HEK293 (cell line): Measurements from ENCODE around the gene NUDT8.

Experiments used
- CTCF ChIA-PET: fragments of 350-600 bp; formaldehyde crosslinking; extraction: SDS; loops from one replicate; lab custom pipeline; 2021; ENCODE audit warnings: antibody characterized with exemption; lab: Yijun Ruan, JAX
- POLR2A ChIA-PET: fragments of 300-600 bp; formaldehyde crosslinking; extraction: SDS; loops from one replicate; lab custom pipeline; 2020; ENCODE audit warnings: antibody characterized with exemption, inconsistent platforms; lab: Yijun Ruan, JAX
- H3K27ac ChIP-seq: fragments of 200-500 bp; sonication (Bioruptor generic); 2 replicates; pipeline ENCODE4 v1.5.1; 2014; ENCODE audit warnings: low read depth, low read length, control low read depth, inconsistent platforms; ENCODE audit errors: extremely low read depth
- H3K36me3 ChIP-seq, 2 experiments: fragments of 200-500 bp in 1 of 2; sonication (Bioruptor generic) in 1 of 2; 1 replicate in 1 of 2; 2 replicates in 1 of 2; pipeline ENCODE4 v1.5.1; 2014 to 2017; ENCODE audit warnings: inconsistent platforms in 2 of 2, low read length in 2 of 2; ENCODE audit not compliant: control insufficient read depth in 2 of 2, insufficient read depth in 1 of 2
- H3K4me1 ChIP-seq: fragments of 200-500 bp; sonication (Bioruptor generic); 2 replicates; pipeline ENCODE4 v1.5.1; 2014; ENCODE audit warnings: mild to moderate bottlenecking, low read length, inconsistent platforms; ENCODE audit not compliant: control insufficient read depth, insufficient read depth
- H3K4me3 ChIP-seq: 2 replicates; pipeline ENCODE4 v1.5.1; 2011; ENCODE audit warnings: low read depth, mild to moderate bottlenecking, control low read depth, low read length, moderate library complexity
- H3K9me3 ChIP-seq: fragments of 200-500 bp; sonication (Bioruptor generic); 2 replicates; pipeline ENCODE4 v1.5.1; 2014; ENCODE audit warnings: low read depth, low read length, inconsistent platforms; ENCODE audit not compliant: control insufficient read depth, insufficient read depth
- GFI1B ChIP-seq: fragments of 450-650 bp; formaldehyde crosslinking; IDR thresholded peaks from 2 replicates; pipeline ENCODE4 v1.5.1; 2016; ENCODE audit warnings: missing biosample characterization, missing genetic modification characterization
- OVOL3 ChIP-seq: fragments of 450-650 bp; formaldehyde crosslinking; IDR thresholded peaks from 2 replicates; pipeline ENCODE4 v1.5.1; 2016; ENCODE audit warnings: missing biosample characterization, missing genetic modification characterization
- PRDM2 ChIP-seq: fragments of 450-650 bp; formaldehyde crosslinking; IDR thresholded peaks from 2 replicates; pipeline ENCODE4 v1.5.1; 2016; ENCODE audit warnings: missing biosample characterization, missing genetic modification characterization, borderline replicate concordance
- SP3 ChIP-seq: fragments of 450-650 bp; formaldehyde crosslinking; IDR thresholded peaks from 2 replicates; pipeline ENCODE4 v1.5.1; 2016; ENCODE audit warnings: missing biosample characterization, missing genetic modification characterization
- ZFP37 ChIP-seq: fragments of 450-650 bp; formaldehyde crosslinking; IDR thresholded peaks from 2 replicates; pipeline ENCODE4 v1.5.1; 2016; ENCODE audit warnings: missing biosample characterization, missing genetic modification characterization
- ZNF366 ChIP-seq: fragments of 450-650 bp; formaldehyde crosslinking; conservative IDR thresholded peaks from 2 replicates; pipeline ENCODE4 v1.5.1; 2016; ENCODE audit warnings: missing biosample characterization, missing genetic modification characterization
- ZNF488 ChIP-seq: fragments of 450-650 bp; formaldehyde crosslinking; IDR thresholded peaks from 2 replicates; pipeline ENCODE4 v1.5.1; 2016; ENCODE audit warnings: missing biosample characterization, missing genetic modification characterization
- ZNF521 ChIP-seq: fragments of 450-650 bp; formaldehyde crosslinking; IDR thresholded peaks from 2 replicates; pipeline ENCODE4 v1.5.1; 2017; ENCODE audit warnings: missing biosample characterization, mild to moderate bottlenecking, missing genetic modification characterization
- ZNF529 ChIP-seq: fragments of 450-650 bp; formaldehyde crosslinking; IDR thresholded peaks from 2 replicates; pipeline ENCODE4 v1.5.1; 2017; ENCODE audit warnings: missing genetic modification characterization, missing biosample characterization; ENCODE audit not compliant: insufficient replicate concordance
- ZNF548 ChIP-seq: fragments of 450-650 bp; formaldehyde crosslinking; IDR thresholded peaks from 2 replicates; pipeline ENCODE4 v1.5.1; 2016; ENCODE audit warnings: missing biosample characterization, missing genetic modification characterization
- ZNF560 ChIP-seq: fragments of 450-650 bp; formaldehyde crosslinking; IDR thresholded peaks from 2 replicates; pipeline ENCODE4 v1.5.1; 2017; ENCODE audit warnings: missing biosample characterization, missing genetic modification characterization, borderline replicate concordance
- ZNF600 ChIP-seq: fragments of 450-650 bp; formaldehyde crosslinking; IDR thresholded peaks from 2 replicates; pipeline ENCODE4 v1.5.1; 2016; ENCODE audit warnings: missing biosample characterization, missing genetic modification characterization
- ZNF629 ChIP-seq: fragments of 450-650 bp; formaldehyde crosslinking; IDR thresholded peaks from 2 replicates; pipeline ENCODE4 v1.5.1; 2017; ENCODE audit warnings: missing biosample characterization, missing genetic modification characterization
- ZSCAN23 ChIP-seq: fragments of 450-650 bp; formaldehyde crosslinking; IDR thresholded peaks from 2 replicates; pipeline ENCODE4 v1.5.1; 2016; ENCODE audit warnings: missing biosample characterization, missing genetic modification characterization
- ZSCAN4 ChIP-seq: fragments of 450-650 bp; formaldehyde crosslinking; IDR thresholded peaks from 2 replicates; pipeline ENCODE4 v1.5.1; 2017; ENCODE audit warnings: missing biosample characterization, missing genetic modification characterization
- TF ChIP-seq, protein P1 (sequence below): fragments of 450-650 bp; formaldehyde crosslinking; IDR thresholded peaks from 2 replicates; pipeline ENCODE4 v1.5.1; 2017; ENCODE audit warnings: missing biosample characterization, missing genetic modification characterization
- TF ChIP-seq, protein P2 (sequence below): fragments of 450-650 bp; IDR thresholded peaks from 2 replicates; pipeline ENCODE4 v1.5.1; 2018; ENCODE audit warnings: missing biosample characterization, mild to moderate bottlenecking, missing genetic modification characterization
- TF ChIP-seq, protein P3 (sequence below): fragments of 450-650 bp; formaldehyde crosslinking; IDR thresholded peaks from 2 replicates; pipeline ENCODE4; 2016; ENCODE audit warnings: missing biosample characterization, missing genetic modification characterization
- TF ChIP-seq, protein P4 (sequence below): fragments of 450-650 bp; formaldehyde crosslinking; IDR thresholded peaks from 2 replicates; pipeline ENCODE4 v1.5.1; 2016; ENCODE audit warnings: missing biosample characterization, missing genetic modification characterization

The NUDT8 gene

DNA sequence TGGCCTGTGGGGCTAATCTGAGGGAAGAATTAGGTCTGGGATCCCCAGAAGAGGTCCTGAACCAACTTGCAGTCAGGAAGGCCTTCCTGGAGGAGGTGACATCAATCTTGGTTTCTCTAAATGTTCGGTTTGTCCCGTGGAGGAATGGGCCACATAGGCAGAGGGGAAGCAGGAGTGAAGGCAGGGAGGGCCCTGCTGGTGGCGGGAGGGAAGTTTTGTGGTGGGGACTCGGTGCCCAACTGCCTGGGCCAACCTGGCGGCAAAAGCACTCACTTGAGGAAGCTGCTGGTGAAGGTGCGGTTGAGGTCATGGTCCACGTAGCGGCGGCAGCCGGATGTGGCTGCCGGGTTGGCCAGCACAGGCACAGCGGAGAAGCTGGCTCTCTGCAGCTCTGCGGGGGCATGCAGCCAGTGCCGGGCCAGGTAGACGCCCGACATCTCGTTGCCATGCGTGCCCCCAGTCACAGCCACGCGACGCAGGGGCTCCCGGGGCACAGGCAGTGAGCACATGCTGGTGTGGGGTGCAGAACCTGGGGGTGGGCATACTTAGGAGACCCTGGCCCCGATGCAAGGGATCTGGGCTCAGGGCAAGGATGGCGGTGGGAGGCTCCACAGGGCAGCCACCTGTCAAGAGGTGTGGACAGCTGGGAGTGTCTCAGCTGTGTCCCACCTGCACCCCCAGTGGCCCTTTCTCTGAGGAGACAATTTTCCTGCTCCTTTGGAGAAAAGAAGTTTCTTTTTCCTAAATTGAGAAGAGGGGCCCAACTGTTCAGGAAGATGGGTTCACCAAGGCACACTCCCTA, 17.0 kb upstream of the NUDT8 start:
- TF ChIP-seq ZNF529 (no peak), ZNF629 (tag by site-specific recombination) (no peak), ZSCAN23 (tag by site-specific recombination) (no peak), ZNF548 (tag by site-specific recombination) (no peak), ZFP37 (no peak), ZNF560 (tag by site-specific recombination) (no peak), PRDM2 (no peak), ZNF366 (tag by site-specific recombination) (no peak), GFI1B (tag by site-specific recombination) (no peak), ZNF521 (tag by site-specific recombination) (no peak), ZNF488 (tag by site-specific recombination) (no peak), ZSCAN4 (tag by site-specific recombination) (no peak), ZNF600 (no peak), OVOL3 (no peak), SP3 (tag by site-specific recombination) (no peak)
- TF ChIP-seq, protein P1, sequence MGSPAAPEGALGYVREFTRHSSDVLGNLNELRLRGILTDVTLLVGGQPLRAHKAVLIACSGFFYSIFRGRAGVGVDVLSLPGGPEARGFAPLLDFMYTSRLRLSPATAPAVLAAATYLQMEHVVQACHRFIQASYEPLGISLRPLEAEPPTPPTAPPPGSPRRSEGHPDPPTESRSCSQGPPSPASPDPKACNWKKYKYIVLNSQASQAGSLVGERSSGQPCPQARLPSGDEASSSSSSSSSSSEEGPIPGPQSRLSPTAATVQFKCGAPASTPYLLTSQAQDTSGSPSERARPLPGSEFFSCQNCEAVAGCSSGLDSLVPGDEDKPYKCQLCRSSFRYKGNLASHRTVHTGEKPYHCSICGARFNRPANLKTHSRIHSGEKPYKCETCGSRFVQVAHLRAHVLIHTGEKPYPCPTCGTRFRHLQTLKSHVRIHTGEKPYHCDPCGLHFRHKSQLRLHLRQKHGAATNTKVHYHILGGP (tag by site-specific recombination), result no peak
- TF ChIP-seq, protein P2, sequence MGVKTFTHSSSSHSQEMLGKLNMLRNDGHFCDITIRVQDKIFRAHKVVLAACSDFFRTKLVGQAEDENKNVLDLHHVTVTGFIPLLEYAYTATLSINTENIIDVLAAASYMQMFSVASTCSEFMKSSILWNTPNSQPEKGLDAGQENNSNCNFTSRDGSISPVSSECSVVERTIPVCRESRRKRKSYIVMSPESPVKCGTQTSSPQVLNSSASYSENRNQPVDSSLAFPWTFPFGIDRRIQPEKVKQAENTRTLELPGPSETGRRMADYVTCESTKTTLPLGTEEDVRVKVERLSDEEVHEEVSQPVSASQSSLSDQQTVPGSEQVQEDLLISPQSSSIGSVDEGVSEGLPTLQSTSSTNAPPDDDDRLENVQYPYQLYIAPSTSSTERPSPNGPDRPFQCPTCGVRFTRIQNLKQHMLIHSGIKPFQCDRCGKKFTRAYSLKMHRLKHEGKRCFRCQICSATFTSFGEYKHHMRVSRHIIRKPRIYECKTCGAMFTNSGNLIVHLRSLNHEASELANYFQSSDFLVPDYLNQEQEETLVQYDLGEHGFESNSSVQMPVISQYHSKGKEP, result no peak
- TF ChIP-seq, protein P3, sequence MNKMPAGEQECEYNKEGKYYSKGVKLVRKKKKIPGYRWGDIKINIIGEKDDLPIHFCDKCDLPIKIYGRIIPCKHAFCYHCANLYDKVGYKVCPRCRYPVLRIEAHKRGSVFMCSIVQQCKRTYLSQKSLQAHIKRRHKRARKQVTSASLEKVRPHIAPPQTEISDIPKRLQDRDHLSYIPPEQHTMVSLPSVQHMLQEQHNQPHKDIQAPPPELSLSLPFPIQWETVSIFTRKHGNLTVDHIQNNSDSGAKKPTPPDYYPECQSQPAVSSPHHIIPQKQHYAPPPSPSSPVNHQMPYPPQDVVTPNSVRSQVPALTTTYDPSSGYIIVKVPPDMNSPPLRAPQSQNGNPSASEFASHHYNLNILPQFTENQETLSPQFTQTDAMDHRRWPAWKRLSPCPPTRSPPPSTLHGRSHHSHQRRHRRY, result no peak
- TF ChIP-seq, protein P4, sequence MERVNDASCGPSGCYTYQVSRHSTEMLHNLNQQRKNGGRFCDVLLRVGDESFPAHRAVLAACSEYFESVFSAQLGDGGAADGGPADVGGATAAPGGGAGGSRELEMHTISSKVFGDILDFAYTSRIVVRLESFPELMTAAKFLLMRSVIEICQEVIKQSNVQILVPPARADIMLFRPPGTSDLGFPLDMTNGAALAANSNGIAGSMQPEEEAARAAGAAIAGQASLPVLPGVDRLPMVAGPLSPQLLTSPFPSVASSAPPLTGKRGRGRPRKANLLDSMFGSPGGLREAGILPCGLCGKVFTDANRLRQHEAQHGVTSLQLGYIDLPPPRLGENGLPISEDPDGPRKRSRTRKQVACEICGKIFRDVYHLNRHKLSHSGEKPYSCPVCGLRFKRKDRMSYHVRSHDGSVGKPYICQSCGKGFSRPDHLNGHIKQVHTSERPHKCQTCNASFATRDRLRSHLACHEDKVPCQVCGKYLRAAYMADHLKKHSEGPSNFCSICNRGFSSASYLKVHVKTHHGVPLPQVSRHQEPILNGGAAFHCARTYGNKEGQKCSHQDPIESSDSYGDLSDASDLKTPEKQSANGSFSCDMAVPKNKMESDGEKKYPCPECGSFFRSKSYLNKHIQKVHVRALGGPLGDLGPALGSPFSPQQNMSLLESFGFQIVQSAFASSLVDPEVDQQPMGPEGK (tag by site-specific recombination), result no peak
- Histone ChIP-seq H3K36me3 (no peaks in the 10 kb centered on the region), H3K4me3 (no peak overlapping the region), H3K4me1 (no peaks in the 10 kb centered on the region), H3K9me3 (no peaks in the 10 kb centered on the region), H3K27ac (no peak overlapping the region)
- POLR2A ChIA-PET, result no interaction called here
- CTCF ChIA-PET, result interaction anchor here (1.1 kb wide), 1 partner anchor 17 kb away, joined by 3 read pairs; the partner anchor contains the start of gene NUDT8
